ENCODE measurements around the gene BTBD3.

BTBD3 gene

GRCh38 chr20:11917663-11918062 is at the start of gene BTBD3:
Gene BTBD3, plus strand, starts transcription at chr20:11917893. Its CDS starts 383 bp downstream, at chr20:11918276.
- peak; percentile 6 for DNase-seq (ENCODE audit: low read depth)

- no peak for DNase-seq (ENCODE audit: low read depth)
These were observed 48.1 kb upstream of the BTBD3 start for GRCh38 chr20:11869641-11870040.

DNA sequence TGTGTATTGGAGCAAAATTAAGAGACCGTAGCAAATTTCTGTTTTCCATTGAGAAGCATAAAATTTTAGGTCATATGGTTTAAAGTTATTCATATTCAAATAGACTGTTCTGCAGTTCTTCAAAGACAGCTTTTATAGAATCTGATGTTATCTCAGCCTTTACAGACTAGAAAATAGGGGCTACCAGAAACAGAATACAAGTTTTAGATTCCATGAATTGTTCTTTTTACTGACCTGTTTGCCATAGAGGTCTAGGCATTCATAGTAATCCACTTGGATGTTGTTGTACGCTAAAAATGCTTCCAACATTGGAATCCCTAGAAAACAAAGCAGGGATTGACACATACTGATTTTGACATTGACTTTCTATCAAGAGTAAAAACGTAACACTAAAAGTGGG is 47.3 kb upstream of the BTBD3 start:
- no peak for DNase-seq (ENCODE audit: low read depth)

DNA sequence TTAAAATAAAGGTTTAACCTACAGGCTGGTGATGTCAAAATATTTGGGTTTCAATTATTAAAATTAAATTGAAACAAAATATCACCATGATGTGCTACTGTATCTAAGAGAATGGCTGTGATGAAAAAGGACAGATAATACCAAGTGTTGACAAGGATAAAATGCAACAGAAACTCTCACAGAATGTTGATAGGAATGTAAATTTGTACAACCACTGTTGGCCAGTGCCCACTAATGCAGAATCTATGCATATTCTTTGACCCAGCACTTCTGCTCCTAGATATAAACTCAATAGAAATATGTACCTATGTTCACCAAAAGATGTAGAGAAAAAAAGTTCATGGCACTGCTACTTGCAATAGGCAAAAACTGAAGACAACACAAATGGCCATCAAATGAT is 41.1 kb upstream of the BTBD3 start:
- DNase-seq (ENCODE audit: low read depth): no peak

- no peak for DNase-seq (ENCODE audit: low read depth)
These were observed 37.0 kb upstream of the BTBD3 start for GRCh38 chr20:11880680-11881079.

DNA sequence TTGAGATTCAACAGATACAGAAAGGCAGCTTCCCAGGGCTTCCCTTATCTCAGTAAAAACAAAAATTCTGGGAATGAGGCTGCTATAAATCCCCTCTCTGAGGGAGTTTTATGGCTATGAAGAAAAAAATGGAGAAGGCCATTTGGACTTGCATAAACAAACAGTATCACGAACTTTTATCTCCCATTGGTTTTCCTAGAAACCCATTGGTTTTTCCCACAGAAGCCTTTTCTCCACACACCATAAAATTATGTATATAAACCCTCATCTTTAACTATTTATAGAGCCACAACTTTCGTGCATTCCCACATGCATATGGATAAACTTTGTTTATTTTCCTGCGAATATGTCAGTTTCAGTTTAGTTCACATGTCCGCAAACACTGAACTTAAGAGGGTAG is 36.2 kb upstream of the BTBD3 start:
- no peak for DNase-seq (ENCODE audit: low read depth)

DNA sequence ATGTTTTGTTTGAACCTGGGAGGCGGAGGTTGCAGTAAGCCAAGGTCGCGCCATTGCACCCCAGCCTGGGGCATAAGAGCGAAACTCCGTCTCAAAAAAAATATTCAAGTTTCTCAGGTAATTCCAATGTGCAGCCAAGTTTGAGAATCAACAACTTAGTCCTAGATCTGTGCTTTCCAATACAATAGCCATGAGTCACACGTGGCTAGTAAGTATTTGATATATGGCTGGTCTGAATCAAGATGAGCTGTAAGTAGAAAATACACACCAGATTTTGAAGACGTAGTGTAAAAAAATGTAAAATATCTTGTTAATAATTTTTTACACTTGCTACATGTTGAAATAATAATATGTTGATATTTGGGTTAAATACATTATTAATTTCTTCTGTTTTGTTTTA is 35.0 kb upstream of the BTBD3 start:
- DNase-seq (ENCODE audit: low read depth): no peak

DNA sequence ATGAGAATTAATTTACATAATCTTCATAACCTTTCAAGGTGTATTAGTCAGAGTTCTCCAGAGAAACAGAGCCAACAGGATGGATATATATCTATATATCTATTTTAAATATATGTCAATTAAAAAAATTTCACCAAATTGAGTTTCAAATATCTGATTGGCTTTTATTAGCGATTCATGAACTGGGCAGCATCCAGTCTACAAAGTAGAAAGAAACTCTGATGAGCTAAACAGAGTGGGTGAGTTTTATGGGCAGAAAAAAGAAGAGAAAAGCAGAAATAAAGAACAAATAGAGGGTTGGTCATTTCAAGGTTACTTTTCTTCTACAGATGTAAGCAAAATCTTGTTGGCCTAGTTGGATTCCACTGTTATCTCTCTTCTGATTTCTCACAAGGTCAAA is 29.0 kb upstream of the BTBD3 start:
- DNase-seq (ENCODE audit: low read depth): no peak

DNA sequence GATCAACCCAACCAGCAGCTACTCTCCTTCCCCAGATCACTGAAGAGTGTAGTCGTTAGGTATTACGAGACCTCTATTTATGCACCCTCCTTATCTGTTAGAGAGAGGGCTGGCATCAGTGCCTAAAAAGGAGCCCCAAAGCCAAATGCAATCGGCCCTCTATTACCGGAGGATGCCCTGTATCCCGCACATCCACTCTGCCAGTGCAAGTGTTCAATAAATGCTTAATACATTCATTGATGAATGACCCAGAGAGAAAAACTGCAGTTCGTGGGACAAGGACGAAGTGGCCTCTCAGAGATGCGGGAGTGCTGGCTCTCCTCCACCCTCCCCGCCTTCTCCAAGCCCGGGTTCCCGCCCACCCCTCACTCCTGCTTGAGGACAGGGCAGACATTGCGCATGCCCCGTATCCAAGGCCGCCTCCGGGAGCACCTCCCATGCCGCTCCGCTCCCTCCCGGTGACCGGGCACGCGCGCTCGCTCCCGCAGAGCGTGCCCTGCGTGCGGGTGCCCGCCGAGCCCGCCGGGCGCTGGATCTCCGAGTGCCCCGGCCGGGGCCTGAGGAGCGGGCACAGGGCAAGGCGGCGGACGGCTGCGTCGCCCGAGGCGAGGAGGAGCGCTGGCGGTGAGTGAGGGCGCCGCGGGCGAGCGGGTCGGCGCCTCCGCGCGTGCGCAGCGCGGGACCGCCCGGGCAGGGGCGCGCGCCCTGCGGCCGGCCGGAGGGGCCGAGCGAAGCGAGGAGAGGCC is 27.2 kb upstream of the BTBD3 start:
- peak; percentile 49 for DNase-seq (ENCODE audit: low read depth)

GRCh38 chr20:11891077-11891775 is 26.5 kb upstream of the BTBD3 start:
- DNase-seq (ENCODE audit: low read depth): no peak

- DNase-seq (ENCODE audit: low read depth): no peak
These were observed 25.7 kb upstream of the BTBD3 start for GRCh38 chr20:11891776-11892545.

DNA sequence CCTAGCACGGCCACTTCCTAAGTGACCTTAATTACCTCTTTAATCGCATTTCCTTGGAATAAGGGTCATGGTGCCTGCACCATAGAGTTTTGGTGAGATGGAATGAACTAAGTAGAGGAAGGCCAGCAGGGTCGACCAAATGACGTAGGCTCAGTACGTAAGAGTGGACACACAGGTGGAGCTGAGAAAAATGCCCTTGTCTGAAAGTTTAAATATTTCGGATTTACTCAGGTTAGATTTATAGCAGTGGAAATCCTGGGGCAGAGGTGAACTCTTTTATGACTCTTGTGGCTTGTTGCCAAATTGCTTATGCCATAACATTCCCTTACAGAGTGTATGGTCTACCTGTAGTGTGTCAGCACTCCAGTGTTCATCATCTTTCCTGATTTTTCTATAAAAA is 23.6 kb upstream of the BTBD3 start:
- no peak for DNase-seq (ENCODE audit: low read depth)

- DNase-seq (ENCODE audit: low read depth): no peak
These were observed 21.8 kb upstream of the BTBD3 start for GRCh38 chr20:11895861-11896387.

GRCh38 chr20:11901127-11901526 is 16.6 kb upstream of the BTBD3 start:
- DNase-seq (ENCODE audit: low read depth): peak; percentile 72

DNA sequence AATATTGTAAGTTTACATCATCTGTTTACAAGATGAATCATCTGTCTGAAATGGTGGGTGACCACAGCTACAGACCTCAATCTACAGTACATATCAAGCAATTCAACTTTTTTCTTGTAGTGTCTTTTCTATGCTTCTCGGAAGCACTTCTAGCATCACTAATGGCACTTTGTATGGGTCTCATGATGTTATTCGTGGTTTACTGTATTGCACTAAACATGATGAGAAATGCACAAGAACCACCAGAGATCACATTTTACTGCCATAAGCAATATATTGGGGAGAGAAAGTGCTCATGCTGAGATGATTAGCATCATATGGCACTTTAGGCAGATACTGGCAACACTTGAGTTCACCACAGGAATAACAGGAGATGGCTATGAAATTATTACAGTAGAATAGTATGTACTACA is 15.4 kb upstream of the BTBD3 start:
- no peak for DNase-seq (ENCODE audit: low read depth)

DNA sequence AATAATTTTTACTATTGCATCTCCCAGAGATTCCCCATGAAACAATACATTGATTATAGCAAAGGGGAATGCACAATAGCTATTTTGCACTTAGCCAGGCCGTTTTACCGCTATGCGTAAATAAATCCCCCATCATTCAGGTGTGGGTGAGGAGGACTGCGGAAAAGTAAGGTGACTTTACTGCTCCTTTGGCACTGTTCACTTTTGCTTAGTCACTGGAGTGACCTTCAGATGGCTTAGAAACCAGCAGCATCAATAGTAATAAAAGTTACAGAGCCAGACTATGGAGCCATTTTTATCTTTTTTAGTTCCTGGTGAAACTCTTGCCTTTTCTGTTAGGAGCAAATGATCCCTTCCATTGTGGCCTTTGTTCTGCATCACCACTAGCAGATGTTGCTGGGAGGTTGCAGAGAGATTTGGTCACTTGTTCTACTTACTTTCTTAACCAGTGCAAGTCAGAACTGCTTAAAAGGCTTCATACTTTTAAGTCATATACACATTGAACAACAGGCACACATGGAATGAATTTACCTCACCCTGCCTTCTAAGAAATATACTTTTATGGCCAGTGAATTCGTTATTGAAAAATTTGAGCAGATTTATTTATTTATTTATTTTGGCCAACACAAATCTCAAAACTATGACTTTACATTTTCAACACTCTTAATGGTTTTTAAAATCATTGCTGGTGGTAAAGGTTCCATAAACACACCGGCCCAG is 12.1 kb upstream of the BTBD3 start:
- no peak for DNase-seq (ENCODE audit: low read depth)

DNA sequence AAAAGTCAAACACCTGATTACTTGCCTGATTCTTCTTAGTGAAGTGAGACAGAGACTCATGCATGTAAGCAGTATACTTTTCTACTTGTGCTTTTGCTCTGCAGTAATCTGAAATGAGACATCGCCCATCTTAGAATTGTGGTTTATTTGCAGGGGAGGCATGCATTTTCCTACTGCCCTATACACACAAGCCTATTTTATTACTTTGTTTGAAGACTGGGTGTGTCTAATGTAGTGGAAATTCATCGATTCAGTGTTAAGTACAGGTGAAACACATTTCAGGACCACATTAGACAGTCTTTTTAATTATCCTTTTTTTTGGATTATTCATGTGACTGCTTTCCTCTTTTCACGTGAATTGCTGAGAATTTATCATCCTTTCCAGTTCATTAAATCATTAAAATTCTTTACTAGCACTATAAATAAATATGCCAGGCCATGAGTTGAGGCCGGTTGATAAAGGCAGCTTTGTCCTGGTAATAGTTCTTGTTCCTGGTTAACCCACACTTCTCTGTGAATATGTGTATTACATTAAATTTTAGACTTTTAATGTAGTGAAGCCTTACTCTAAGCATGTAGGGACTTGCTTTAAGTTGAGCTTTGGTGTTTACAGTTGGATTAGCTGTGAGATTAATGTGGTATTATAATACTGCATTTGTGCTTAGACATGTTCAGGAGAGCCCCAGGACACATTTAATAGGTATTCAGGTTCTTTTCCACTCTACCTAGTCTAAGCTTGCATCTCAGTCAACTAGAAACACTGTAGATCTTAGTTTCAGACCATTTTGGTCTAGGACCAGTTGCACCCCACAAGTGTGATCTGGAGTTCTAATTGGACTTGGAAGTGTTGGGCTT is 10.8 kb upstream of the BTBD3 start:
- DNase-seq (ENCODE audit: low read depth): no peak

- no peak for DNase-seq (ENCODE audit: low read depth)
These were observed 10.1 kb upstream of the BTBD3 start for GRCh38 chr20:11907621-11908020.

GRCh38 chr20:11912013-11912658 is 5.6 kb upstream of the BTBD3 start:
- DNase-seq (ENCODE audit: low read depth): no peak

- DNase-seq (ENCODE audit: low read depth): no peak
These were observed 4.9 kb upstream of the BTBD3 start for GRCh38 chr20:11912659-11913415.

All from GM04503 (cell line).